ENCODE measurements around the gene PEMT.

- TF ChIP-seq GATA2 (IDR thresholded peaks at IDR 0.05; ENCODE audit: low read depth, low read length): no peak
- no peak for TF ChIP-seq GATA3 (IDR thresholded peaks at IDR 0.05; ENCODE audit: low read depth, low read length)
Measured at GRCh38 chr17:17605729-17606088, 14.2 kb upstream of the PEMT start.
